ENCODE measurements around the gene CD2AP. TPM values are rescaled to one million over a fixed set of nuclear protein-coding genes. Genes with fewer than 3 reads are reported as not detected.
"Not testable (repeated sequence)": the region's sequence is repeated elsewhere in the genome, so short reads cannot be mapped to it uniquely, and the experiment has no call there.

CD2AP gene
- total and polyA plus RNA-seq, 5 donors = 5.7 to 12.4 (median 10.4) TPM

DNA sequence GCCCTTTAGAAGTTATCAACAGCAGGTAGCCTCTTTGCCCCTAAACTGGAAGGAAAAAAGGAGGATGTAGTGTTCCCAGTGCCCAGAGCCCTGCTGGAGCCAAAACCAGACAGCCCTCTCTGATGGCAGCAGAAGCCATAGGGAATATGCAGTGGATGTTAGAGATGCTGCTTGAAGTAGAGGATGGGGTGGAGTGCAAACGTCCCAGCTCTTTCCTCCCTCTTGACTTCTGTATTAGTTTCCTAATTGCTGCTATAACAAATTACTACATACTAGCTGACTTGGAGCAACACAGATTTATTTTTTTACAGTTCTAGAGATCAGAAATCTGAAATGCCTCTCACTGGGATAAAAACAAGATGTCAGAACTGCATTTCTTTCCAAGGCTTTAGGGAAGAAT, 12.5 kb upstream of the CD2AP start:
- 73% methylated on average over 1 of the region's 1 CpG for WGBS
- no peak overlapping the region for H3K27ac ChIP-seq (ENCODE audit: low read length)
- DNase-seq (no peak), ATAC-seq (no peak)
- intact Hi-C loops (cut with DNase I) = no loop called here
- no peak overlapping the region for H3K4me3 ChIP-seq (ENCODE audit: low read length)
- no peaks in the 10 kb centered on the region for H3K27me3 ChIP-seq (ENCODE audit: control insufficient read depth, insufficient read depth)
- no peaks in the 10 kb centered on the region for H3K9me3 ChIP-seq (ENCODE audit: control insufficient read depth, low read length)
- no peaks in the 10 kb centered on the region for H3K4me1 ChIP-seq (ENCODE audit: control insufficient read depth, insufficient read depth, low read length)

DNA sequence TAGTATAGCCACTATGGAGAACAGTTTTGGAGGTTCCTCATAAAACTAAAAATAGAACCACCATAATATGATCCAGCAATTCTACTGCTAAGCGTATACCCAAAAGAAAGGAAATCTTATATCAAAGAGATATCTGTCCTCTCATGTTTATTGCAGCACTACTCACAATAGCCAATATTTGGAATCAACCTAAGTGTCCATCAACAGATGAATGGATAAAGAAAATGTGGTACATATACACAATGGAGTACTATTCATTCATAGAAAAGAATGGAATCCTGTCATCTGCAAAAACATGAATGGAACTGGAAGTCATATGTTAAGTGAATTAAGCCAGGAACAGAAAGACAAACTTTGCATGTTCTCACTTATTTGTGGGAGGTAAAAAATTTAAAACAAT, 5.7 kb upstream of the CD2AP start:
- Histone ChIP-seq H3K4me1 (ENCODE audit: control insufficient read depth, insufficient read depth, low read length) (no peaks in the 10 kb centered on the region), H3K27ac (ENCODE audit: low read length) (no peak overlapping the region), H3K4me3 (ENCODE audit: low read length) (no peak overlapping the region), H3K9me3 (ENCODE audit: control insufficient read depth, low read length) (no peaks in the 10 kb centered on the region), H3K27me3 (ENCODE audit: control insufficient read depth, insufficient read depth) (no peaks in the 10 kb centered on the region)
- intact Hi-C loops (cut with DNase I) = loop anchor here in 1 of 4 donors (10.0 kb wide), 1 partner anchor 133 kb away; no protein-coding TSS in a partner anchor
- no peak for DNase-seq
- 76% methylated on average over 1 of the region's 1 CpG for WGBS
- no peak for ATAC-seq

DNA sequence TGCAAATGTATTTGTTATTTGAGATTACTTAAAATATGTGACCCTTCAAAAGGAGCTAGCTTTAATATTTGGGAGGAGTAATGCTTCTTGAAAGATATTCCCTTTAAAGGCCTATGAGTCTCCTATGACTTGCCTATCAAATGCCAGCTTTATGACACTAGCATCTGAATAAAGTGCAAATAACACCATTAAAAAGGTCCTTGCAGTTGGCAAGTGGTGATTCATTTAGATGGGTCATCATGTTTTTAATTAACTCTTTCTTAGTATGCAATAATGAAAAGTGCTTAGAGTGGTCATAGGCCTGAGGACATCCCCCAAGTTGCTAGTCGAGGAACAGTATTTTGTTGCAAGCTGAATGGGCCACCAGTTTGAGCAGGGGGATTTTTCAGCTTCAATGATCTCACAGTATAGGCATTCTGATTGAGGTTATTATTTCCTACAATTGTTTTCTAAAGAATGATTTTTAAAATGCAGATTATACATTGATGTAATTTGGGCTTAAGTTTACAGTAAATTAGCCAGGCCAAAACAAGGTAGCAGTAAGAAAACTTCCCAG, 3.7 kb upstream of the CD2AP start:
- DNase-seq (no peak), ATAC-seq (no peak)
- no peak overlapping the region for H3K4me3 ChIP-seq (ENCODE audit: low read length)
- 73% methylated on average over 1 of the region's 1 CpG for WGBS
- intact Hi-C loops (cut with DNase I) = loop anchor here in 1 of 4 donors (10.0 kb wide), 1 partner anchor 131 kb away; no protein-coding TSS in a partner anchor
- H3K27me3 ChIP-seq (ENCODE audit: control insufficient read depth, insufficient read depth) = no peaks in the 10 kb centered on the region
- H3K4me1 ChIP-seq (ENCODE audit: control insufficient read depth, insufficient read depth, low read length) = no peaks in the 10 kb centered on the region
- no peak overlapping the region for H3K27ac ChIP-seq (ENCODE audit: low read length)
- no peaks in the 10 kb centered on the region for H3K9me3 ChIP-seq (ENCODE audit: control insufficient read depth, low read length)

DNA sequence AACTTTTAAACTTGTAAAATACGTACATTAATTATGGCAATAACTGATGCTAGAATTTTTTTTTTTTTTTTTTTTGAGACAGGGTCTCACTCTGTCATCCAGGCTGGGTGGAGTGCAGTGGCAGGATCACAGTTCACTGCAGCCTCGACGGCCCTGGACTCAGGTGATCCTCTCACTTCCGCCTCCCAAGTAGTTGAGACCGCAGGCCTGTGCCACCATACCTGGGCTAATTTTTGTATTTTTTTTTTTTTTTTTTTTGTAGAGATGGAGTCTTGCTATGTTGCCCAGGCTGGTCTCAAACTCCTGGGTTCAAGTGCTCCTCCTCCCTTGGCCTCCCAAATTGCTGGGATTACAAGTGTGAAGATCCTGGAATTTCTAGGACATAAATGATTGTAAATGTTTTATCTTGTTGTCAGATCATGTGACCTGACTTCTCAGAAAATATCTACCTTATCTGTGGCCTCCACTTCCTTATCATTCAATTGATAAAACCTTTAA, 2.2 kb upstream of the CD2AP start:
- ATAC-seq (no peak), DNase-seq (no peak)
- no peak overlapping the region for H3K4me3 ChIP-seq (ENCODE audit: low read length)
- no peaks in the 10 kb centered on the region for H3K4me1 ChIP-seq (ENCODE audit: control insufficient read depth, insufficient read depth, low read length)
- no peaks in the 10 kb centered on the region for H3K27me3 ChIP-seq (ENCODE audit: control insufficient read depth, insufficient read depth)
- no peaks in the 10 kb centered on the region for H3K9me3 ChIP-seq (ENCODE audit: control insufficient read depth, low read length)
- 96% methylated on average over 5 of the region's 5 CpGs for WGBS
- intact Hi-C loops (cut with DNase I) = loop anchor here in 1 of 4 donors (10.0 kb wide), 1 partner anchor 129 kb away; no protein-coding TSS in a partner anchor
- no peak overlapping the region for H3K27ac ChIP-seq (ENCODE audit: low read length)

DNA sequence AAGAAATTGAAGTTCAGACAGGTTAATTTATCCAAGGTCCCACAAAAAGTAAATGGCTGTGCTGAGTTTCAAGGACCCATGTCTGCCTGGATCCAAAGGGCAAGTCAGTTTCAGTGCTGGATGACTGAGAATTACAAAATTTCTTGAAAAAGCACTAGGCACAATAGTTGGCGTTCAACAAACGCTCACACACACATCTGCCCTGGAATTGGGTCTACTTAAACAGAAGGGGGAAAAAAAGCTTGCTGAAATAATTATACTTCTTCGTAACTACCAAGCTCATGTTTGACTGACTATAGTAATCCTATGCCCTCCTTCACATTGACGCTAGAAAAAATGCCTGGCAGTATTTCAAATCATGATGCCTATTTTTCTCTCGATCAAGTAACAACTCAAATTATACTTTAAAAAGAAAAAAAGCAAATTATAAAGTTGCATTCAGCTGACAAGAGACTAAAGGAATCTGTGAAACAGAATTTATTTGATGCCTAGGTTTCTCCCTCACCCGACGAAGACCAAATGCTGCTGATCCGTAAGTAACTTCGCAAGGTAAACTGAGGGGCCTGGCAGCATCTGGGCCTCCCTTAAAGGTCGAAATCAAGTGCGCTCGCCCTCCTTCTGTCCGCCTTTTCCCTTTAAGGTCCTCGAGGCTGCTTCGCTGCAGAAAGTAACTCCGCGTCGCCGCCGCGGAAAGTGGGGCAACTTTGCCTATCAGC, 650 bp upstream of the CD2AP start:
- DNase-seq (no peak), ATAC-seq (no peak)
- Histone ChIP-seq H3K27me3 (ENCODE audit: control insufficient read depth, insufficient read depth) (no peaks in the 10 kb centered on the region), H3K4me3 (ENCODE audit: low read length) (peak overlapping the region; percentile 85), H3K9me3 (ENCODE audit: control insufficient read depth, low read length) (no peaks in the 10 kb centered on the region), H3K4me1 (ENCODE audit: control insufficient read depth, insufficient read depth, low read length) (no peaks in the 10 kb centered on the region), H3K27ac (ENCODE audit: low read length) (peak overlapping the region; percentile 92)
- intact Hi-C loops (cut with DNase I) = loop anchor here in 1 of 4 donors (10.0 kb wide), 1 partner anchor 128 kb away; no protein-coding TSS in a partner anchor
- 13% methylated on average over 21 of the region's 21 CpGs for WGBS

DNA sequence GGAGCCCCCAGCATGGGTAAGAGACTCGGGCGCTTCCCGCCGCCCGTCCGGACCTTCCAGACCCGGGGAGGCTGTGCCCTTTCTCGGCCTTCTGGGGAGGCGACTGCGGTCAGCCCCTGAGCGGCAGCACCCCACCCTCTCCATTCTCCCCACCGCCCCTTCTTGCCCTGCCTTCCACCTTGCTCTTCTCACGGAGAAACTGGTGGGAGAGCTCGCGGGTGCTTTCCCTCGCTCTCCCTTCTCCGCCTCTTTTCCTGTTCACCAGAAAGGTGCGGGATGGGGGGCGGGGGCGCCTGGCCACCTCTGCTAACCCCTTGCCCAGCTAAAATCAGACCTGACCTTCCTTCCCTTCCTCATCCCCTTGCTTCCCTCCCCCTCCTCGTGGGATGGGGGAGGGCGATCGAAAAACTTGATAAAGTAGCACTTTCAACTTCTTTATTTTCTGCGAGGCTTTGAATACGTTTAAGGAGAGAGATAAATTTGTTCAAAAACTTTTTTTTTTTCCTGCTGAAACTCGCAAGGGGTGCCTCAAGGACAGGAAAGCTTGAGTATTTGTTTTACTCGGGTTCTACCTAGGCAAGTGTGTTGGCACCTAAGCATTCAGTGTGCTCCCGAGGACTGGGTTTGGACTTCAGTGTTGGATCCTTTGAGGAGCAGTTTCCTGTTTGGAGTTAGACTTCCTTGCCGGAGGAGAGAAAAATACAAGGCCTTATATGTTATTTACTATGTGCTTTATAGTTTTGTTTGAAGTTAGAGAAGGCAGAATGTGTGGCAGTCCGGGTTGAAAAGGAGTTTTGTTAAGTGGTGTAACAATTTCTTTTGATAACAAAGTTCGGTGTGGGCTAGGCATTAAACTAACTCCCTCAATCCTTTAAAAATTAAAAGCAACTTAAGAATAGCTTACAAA, 897 bp downstream of the CD2AP start:
- peak; percentile 10 to 17 for ATAC-seq
- Histone ChIP-seq H3K4me3 (ENCODE audit: low read length) (peak overlapping the region; percentile 85), H3K9me3 (ENCODE audit: control insufficient read depth, low read length) (no peaks in the 10 kb centered on the region), H3K4me1 (ENCODE audit: control insufficient read depth, insufficient read depth, low read length) (no peaks in the 10 kb centered on the region), H3K27me3 (ENCODE audit: control insufficient read depth, insufficient read depth) (no peaks in the 10 kb centered on the region), H3K27ac (ENCODE audit: low read length) (peak overlapping the region; percentile 92)
- intact Hi-C loops (cut with DNase I) = loop anchor here in 1 of 4 donors (10.0 kb wide), 1 partner anchor 126 kb away; no protein-coding TSS in a partner anchor
- under 1% methylated on average over 31 of the region's 31 CpGs for WGBS
- peak in 1 of 3 donors; percentile 63 for DNase-seq

DNA sequence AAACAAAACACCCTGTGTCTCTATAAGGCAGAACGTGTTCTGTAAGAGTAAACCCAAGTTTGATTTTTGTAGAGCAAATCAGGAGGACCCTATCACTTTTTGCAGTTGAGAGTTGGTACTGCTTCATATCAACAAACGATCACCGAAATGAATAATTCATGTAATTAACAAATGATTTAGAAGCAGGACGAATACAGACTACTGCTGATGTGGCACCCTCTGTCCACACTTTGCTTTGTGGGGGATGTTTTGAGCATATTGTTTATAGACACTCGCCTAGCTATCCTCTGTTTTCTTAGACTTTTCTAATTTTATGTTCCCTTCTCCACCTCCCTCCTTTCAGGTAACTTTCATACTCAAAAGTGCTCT, 1.5 kb downstream of the CD2AP start:
- ATAC-seq = no peak
- intact Hi-C loops (cut with DNase I) = loop anchor here in 1 of 4 donors (10.0 kb wide), 1 partner anchor 126 kb away; no protein-coding TSS in a partner anchor
- 8% methylated on average over 5 of the region's 5 CpGs for WGBS
- Histone ChIP-seq H3K27me3 (ENCODE audit: control insufficient read depth, insufficient read depth) (no peaks in the 10 kb centered on the region), H3K9me3 (ENCODE audit: control insufficient read depth, low read length) (no peaks in the 10 kb centered on the region), H3K4me1 (ENCODE audit: control insufficient read depth, insufficient read depth, low read length) (no peaks in the 10 kb centered on the region), H3K27ac (ENCODE audit: low read length) (no peak overlapping the region), H3K4me3 (ENCODE audit: low read length) (peak overlapping the region; percentile 85)
- no peak for DNase-seq

DNA sequence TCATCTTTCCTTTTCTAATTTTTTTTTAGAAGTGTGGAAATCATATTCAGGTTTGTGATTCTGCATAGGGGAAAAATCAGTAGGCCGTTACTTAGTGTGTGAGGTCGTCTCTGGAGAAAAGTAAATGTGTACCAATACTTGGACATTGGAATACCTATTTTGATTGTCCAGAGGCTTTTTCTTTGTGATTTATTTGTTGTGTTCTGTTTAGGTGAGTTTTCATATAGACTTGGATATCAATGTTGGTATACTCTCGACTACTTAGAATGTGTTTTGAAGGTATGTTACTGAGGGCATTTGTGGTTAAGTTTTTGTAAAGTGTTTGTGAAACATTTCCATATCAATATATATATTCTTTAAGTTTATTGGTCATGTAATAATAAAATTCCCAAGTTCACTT, 2.3 kb downstream of the CD2AP start:
- H3K9me3 ChIP-seq (ENCODE audit: control insufficient read depth, low read length) = no peaks in the 10 kb centered on the region
- ATAC-seq (no peak), DNase-seq (no peak)
- H3K27ac ChIP-seq (ENCODE audit: low read length) = no peak overlapping the region
- peak overlapping the region; percentile 17 for H3K4me3 ChIP-seq (ENCODE audit: low read length)
- intact Hi-C loops (cut with DNase I) = loop anchor here in 1 of 4 donors (10.0 kb wide), 1 partner anchor 125 kb away; no protein-coding TSS in a partner anchor
- H3K27me3 ChIP-seq (ENCODE audit: control insufficient read depth, insufficient read depth) = no peaks in the 10 kb centered on the region
- no peaks in the 10 kb centered on the region for H3K4me1 ChIP-seq (ENCODE audit: control insufficient read depth, insufficient read depth, low read length)
- 86% methylated on average over 3 of the region's 3 CpGs for WGBS

DNA sequence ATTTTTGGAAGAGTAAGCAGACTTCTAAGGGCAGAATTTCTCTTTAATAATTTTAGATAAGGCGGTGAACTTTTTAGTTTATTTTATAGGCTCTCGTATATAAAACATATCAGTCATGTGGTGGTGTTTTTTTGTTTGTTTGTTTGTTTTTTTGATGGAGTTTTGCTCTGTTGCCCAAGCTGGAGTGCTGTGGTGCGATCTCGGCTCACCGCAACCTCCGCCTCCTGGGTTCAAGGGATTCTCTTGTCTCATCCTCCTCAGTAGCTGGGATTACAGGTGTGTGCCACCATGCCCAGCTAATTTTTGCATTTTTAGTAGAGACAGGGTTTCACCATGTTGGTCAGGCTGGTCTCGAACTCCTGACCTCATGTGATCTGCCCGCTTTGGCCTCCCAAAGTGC, 3.6 kb downstream of the CD2AP start:
- 97% methylated on average over 8 of the region's 8 CpGs for WGBS
- H3K4me1 ChIP-seq (ENCODE audit: control insufficient read depth, insufficient read depth, low read length); H3K27ac ChIP-seq (ENCODE audit: low read length); ATAC-seq; H3K4me3 ChIP-seq (ENCODE audit: low read length); DNase-seq; intact Hi-C loops (cut with DNase I); H3K9me3 ChIP-seq (ENCODE audit: control insufficient read depth, low read length); H3K27me3 ChIP-seq (ENCODE audit: control insufficient read depth, insufficient read depth): not testable (repeated sequence)

DNA sequence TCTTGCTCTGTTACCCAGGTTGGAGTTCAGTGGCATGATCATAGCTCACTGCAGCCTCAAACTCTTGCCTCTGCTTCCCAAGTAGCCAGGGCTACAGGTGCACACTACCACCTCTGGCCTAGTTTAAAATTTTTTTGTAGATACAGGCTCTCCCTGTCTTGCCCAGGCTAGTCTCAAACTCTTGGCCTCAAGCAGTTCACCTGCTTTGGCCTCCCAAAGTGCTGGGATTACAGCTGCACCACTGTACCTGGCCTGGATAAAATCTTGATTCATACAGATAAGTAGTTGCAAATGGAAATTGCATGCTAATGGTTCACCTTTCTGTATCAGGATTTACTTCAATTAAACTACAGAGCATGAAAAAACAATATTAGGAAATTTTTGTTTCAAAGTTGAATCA, 4.2 kb downstream of the CD2AP start:
- H3K27ac ChIP-seq (ENCODE audit: low read length) = no peak overlapping the region
- H3K27me3 ChIP-seq (ENCODE audit: control insufficient read depth, insufficient read depth) = no peaks in the 10 kb centered on the region
- H3K4me1 ChIP-seq (ENCODE audit: control insufficient read depth, insufficient read depth, low read length) = no peaks in the 10 kb centered on the region
- ATAC-seq = no peak
- H3K9me3 ChIP-seq (ENCODE audit: control insufficient read depth, low read length) = no peaks in the 10 kb centered on the region
- intact Hi-C loops (cut with DNase I) = no loop called here
- H3K4me3 ChIP-seq (ENCODE audit: low read length) = no peak overlapping the region
- no peak for DNase-seq

DNA sequence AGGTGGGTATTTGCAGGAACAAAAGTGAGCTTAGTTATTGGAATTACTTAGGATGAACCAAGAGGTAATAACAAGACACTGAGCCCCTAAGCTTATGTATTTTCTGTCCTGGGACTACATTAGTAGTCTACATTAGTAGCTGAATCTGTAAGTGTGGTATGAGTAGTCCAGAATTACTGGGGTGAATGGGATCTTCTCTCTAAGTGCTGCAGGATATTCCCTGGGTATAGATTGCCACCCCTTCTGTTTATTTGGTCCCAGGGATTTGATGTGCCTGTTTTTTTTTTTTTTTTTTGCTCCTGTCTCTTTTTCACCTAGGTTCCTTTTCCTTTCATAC, 5.9 kb downstream of the CD2AP start:
- no peak overlapping the region for H3K4me3 ChIP-seq (ENCODE audit: low read length)
- DNase-seq (no peak), ATAC-seq (no peak)
- H3K27me3 ChIP-seq (ENCODE audit: control insufficient read depth, insufficient read depth) = no peaks in the 10 kb centered on the region
- no peaks in the 10 kb centered on the region for H3K9me3 ChIP-seq (ENCODE audit: control insufficient read depth, low read length)
- intact Hi-C loops (cut with DNase I) = no loop called here
- no peaks in the 10 kb centered on the region for H3K4me1 ChIP-seq (ENCODE audit: control insufficient read depth, insufficient read depth, low read length)
- H3K27ac ChIP-seq (ENCODE audit: low read length) = no peak overlapping the region
